Right atrium auricular region (tissue), 2 donors: ENCODE measurements around the gene HP1BP3. TPM values are rescaled to one million over a fixed set of nuclear protein-coding genes. Genes with fewer than 3 reads are reported as not detected.

Source experiments
- DNase-seq: peaks from one replicate; pipeline ENCODE4 v3.0.0-alpha.2; 2019; ENCODE audit warnings: low spot score
- H3K27ac ChIP-seq, 2 donors: fragments of 200-600 bp; sonication (generic); 1 replicate in 1 of 2; 2 replicates in 1 of 2; pipeline ENCODE4 v1.5.1; 2016 to 2019
- H3K27me3 ChIP-seq, 2 donors: fragments of 200-600 bp; sonication (generic); one replicate each; pipeline versions ENCODE4 v1.5.1 to v1.6.0; 2017 to 2019
- H3K36me3 ChIP-seq: fragments of 200-600 bp; sonication (generic); one replicate; pipeline ENCODE4 v1.5.1; 2016
- H3K4me1 ChIP-seq, 2 donors: fragments of 200-600 bp; sonication (generic); one replicate each; pipeline versions ENCODE4 v1.5.1 to v1.6.0; 2017 to 2019
- H3K4me3 ChIP-seq, 2 donors: fragments of 200-600 bp; sonication (generic); 1 replicate in 1 of 2; 2 replicates in 1 of 2; pipeline ENCODE4 v1.5.1; 2017 to 2019; ENCODE audit warnings: mild to moderate bottlenecking in 1 of 2, moderate library complexity in 1 of 2
- H3K9me3 ChIP-seq, 2 donors: fragments of 200-600 bp; sonication (generic); one replicate each; pipeline ENCODE4 v1.5.1; 2019
- CTCF ChIP-seq, 2 donors: fragments of 200-600 bp; sonication (generic); IDR thresholded peaks; one replicate each; pipeline ENCODE4 v1.5.1; 2019; ENCODE audit warnings: antibody characterized with exemption in 2 of 2
- total RNA-seq, 2 donors: library from RNA; depleted of rRNA; stranded (reverse); fragments of >200 nt; gene quantifications; one replicate each; pipeline ENCODE4 v1.1.0, GENCODE V29; 2016

Gene HP1BP3
- total RNA-seq, 2 donors from 2014 or later, result 106 to 115 TPM

GRCh38 chr1:20786253-20787028 lies 666 bp downstream of the HP1BP3 start:
- Histone ChIP-seq H3K4me3 (peak overlapping the region; percentile 81 to 86), H3K36me3 (no peaks in the 10 kb centered on the region), H3K27me3 (no peaks in the 10 kb centered on the region), H3K9me3 (no peaks in the 10 kb centered on the region), H3K4me1 (peaks cover 0 to 44% of the 10 kb centered on the region in 2 donors), H3K27ac (peak overlapping the region; percentile 98)
- DNase-seq, result peak; percentile 90
- peak in 1 of 2 donors; percentile 12 for TF ChIP-seq CTCF (IDR thresholded peaks at IDR 0.05)

- Histone ChIP-seq H3K9me3 (no peaks in the 10 kb centered on the region), H3K4me1 (peaks cover 0 to 49% of the 10 kb centered on the region in 2 donors), H3K36me3 (no peaks in the 10 kb centered on the region), H3K4me3 (peak overlapping the region; percentile 81 to 86), H3K27me3 (no peaks in the 10 kb centered on the region), H3K27ac (peak overlapping the region; percentile 98)
- TF ChIP-seq CTCF (IDR thresholded peaks at IDR 0.05), result no peak
- DNase-seq, result no peak
Measured at GRCh38 chr1:20785907-20786252, 1.2 kb downstream of the HP1BP3 start.

- H3K36me3 ChIP-seq, result peaks cover 55% of the 10 kb centered on the region
- H3K27me3 ChIP-seq, result no peaks in the 10 kb centered on the region
- no peak overlapping the region for H3K27ac ChIP-seq
- peaks cover 0 to 7% of the 10 kb centered on the region in 2 donors for H3K4me1 ChIP-seq
- TF ChIP-seq CTCF (IDR thresholded peaks at IDR 0.05), result no peak
- H3K9me3 ChIP-seq, result no peaks in the 10 kb centered on the region
- DNase-seq, result no peak
- H3K4me3 ChIP-seq, result no peak overlapping the region
Measured at GRCh38 chr1:20775700-20776099, 11.4 kb downstream of the HP1BP3 start.

GRCh38 chr1:20771780-20772179 lies 15.3 kb downstream of the HP1BP3 start:
- H3K27ac ChIP-seq, result no peak overlapping the region

GRCh38 chr1:20770314-20771087 lies 16.6 kb downstream of the HP1BP3 start:
- H3K4me3 ChIP-seq, result no peak overlapping the region

More at GRCh38 chr1:20771780-20772179, 15.3 kb downstream of the HP1BP3 start:
- Histone ChIP-seq H3K27me3 (no peaks in the 10 kb centered on the region), H3K9me3 (no peaks in the 10 kb centered on the region), H3K4me3 (no peak overlapping the region), H3K36me3 (peaks cover 81% of the 10 kb centered on the region), H3K4me1 (peaks cover 0 to 13% of the 10 kb centered on the region in 2 donors)
- no peak for DNase-seq
- TF ChIP-seq CTCF (IDR thresholded peaks at IDR 0.05), result no peak

More at GRCh38 chr1:20770314-20771087, 16.6 kb downstream of the HP1BP3 start:
- DNase-seq, result no peak
- peaks cover 0 to 9% of the 10 kb centered on the region in 2 donors for H3K4me1 ChIP-seq
- no peak for TF ChIP-seq CTCF (IDR thresholded peaks at IDR 0.05)
- no peak overlapping the region for H3K27ac ChIP-seq
- no peaks in the 10 kb centered on the region for H3K27me3 ChIP-seq
- peaks cover 94% of the 10 kb centered on the region for H3K36me3 ChIP-seq
- H3K9me3 ChIP-seq, result no peaks in the 10 kb centered on the region
